Panc1 (cell line): ENCODE results near the gene NKAIN2. TPM values are rescaled to one million over a fixed set of nuclear protein-coding genes. Genes with fewer than 3 reads are reported as not detected.

ENCODE experiments used
- ATAC-seq: fragments of 200-7000 bp; cut with Tn5 transposase; 2 replicates; pipeline ENCODE4 v1.9.1; 2020; ENCODE audit warnings: mild to moderate bottlenecking, moderate library complexity
- BruUV-seq: library from RNA; stranded (reverse); fragments of 400-500 nt; replicated peaks from 2 replicates; lab custom pipeline; 2021; lab: Mats Ljungman, UMichigan
- CTCF ChIA-PET: fragments of 300-600 bp; sonication (Branson Sonifier 250); formaldehyde crosslinking; loops from one replicate; lab custom pipeline; 2022; ENCODE audit warnings: antibody characterized with exemption; lab: Charles Lee
- POLR2A ChIA-PET: fragments of 300-600 bp; sonication (Branson Sonifier 250); formaldehyde crosslinking; loops from one replicate; lab custom pipeline; 2022; ENCODE audit warnings: antibody characterized with exemption; lab: Charles Lee
- DNase-seq: peaks from one replicate; pipeline ENCODE4 v3.0.0-alpha.2; 2010; ENCODE audit warnings: low read depth, low spot score
- H3K27ac ChIP-seq: 2 replicates; pipeline ENCODE4 v1.5.1; 2011; ENCODE audit warnings: mild to moderate bottlenecking, low read length, inconsistent platforms
- H3K27me3 ChIP-seq: fragments of 200-500 bp; sonication (Bioruptor generic); 2 replicates; pipeline ENCODE4 v1.6.0; 2014; ENCODE audit warnings: low read length, inconsistent platforms; ENCODE audit not compliant: control insufficient read depth, insufficient read depth
- H3K36me3 ChIP-seq: fragments of 200-500 bp; sonication (Bioruptor generic); 2 replicates; pipeline ENCODE4 v1.5.1; 2014; ENCODE audit warnings: inconsistent platforms, mild to moderate bottlenecking, low read length, moderate library complexity; ENCODE audit not compliant: control insufficient read depth, insufficient read depth
- H3K4me1 ChIP-seq: 2 replicates; pipeline ENCODE4 v1.5.1; 2011; ENCODE audit warnings: inconsistent platforms, mild to moderate bottlenecking, low read length, moderate library complexity; ENCODE audit not compliant: control insufficient read depth, insufficient read depth
- H3K4me3 ChIP-seq, 2 experiments: 2 replicates each; pipeline ENCODE4 v1.5.1; 2011 to 2012; ENCODE audit warnings: low read depth in 2 of 2, low read length in 2 of 2, mild to moderate bottlenecking in 2 of 2, inconsistent platforms in 1 of 2, moderate library complexity in 1 of 2
- H3K9me3 ChIP-seq: fragments of 200-500 bp; sonication (Bioruptor generic); 2 replicates; pipeline ENCODE4 v1.5.1; 2014; ENCODE audit warnings: low read depth, mild to moderate bottlenecking, inconsistent platforms, low read length, moderate library complexity; ENCODE audit not compliant: control insufficient read depth, insufficient read depth
- POLR2AphosphoS5 ChIP-seq: IDR thresholded peaks from 2 replicates; pipeline ENCODE4 v1.6.1; 2012; ENCODE audit warnings: mild to moderate bottlenecking, low read depth, low read length, moderate library complexity
- SIN3A ChIP-seq: IDR thresholded peaks from 2 replicates; pipeline ENCODE4 v1.6.1; 2012; ENCODE audit warnings: low read depth, mild to moderate bottlenecking, low read length, moderate library complexity, borderline replicate concordance; ENCODE audit not compliant: insufficient read depth
- TCF7L2 ChIP-seq: IDR thresholded peaks from 2 replicates; pipeline ENCODE4 v1.6.1; 2011; ENCODE audit warnings: mild to moderate bottlenecking, low read depth, low read length, inconsistent platforms
- in situ Hi-C: cut with HindIII; loops from 2 replicates; pipeline ENCODE4 v1.10.0; 2016; ENCODE audit warnings: low sequenced_read_pairs, low pct_unique_long_range_greater_than_20kb
- intact Hi-C: fragments of 100-400 bp; cut with micrococcal nuclease; formaldehyde crosslinking; loops from one replicate; pipeline ENCODE4 v1.10.0; 2022; ENCODE audit not compliant: unreplicated experiment
- total RNA-seq: library from RNA; stranded (reverse); gene quantifications from one replicate; pipeline ENCODE4 v1.2.1, GENCODE V29; 2021; ENCODE audit not compliant: unreplicated experiment
- TF ChIP-seq, protein P1 (sequence below): fragments of 450-650 bp; IDR thresholded peaks from 2 replicates; pipeline ENCODE4 v1.5.1; 2017; ENCODE audit warnings: mild to moderate bottlenecking
- TF ChIP-seq, protein P2 (sequence below), 2 experiments: IDR thresholded peaks; 2 replicates each; pipeline ENCODE4 v1.6.1; 2011 to 2012; ENCODE audit warnings: low read depth in 2 of 2, control low read depth in 1 of 2, low read length in 1 of 2, mild to moderate bottlenecking in 1 of 2, moderate library complexity in 1 of 2; ENCODE audit not compliant: insufficient read depth in 1 of 2

Gene NKAIN2
- total RNA-seq, 1 experiment from 2014 or later = 2.6 TPM

DNA sequence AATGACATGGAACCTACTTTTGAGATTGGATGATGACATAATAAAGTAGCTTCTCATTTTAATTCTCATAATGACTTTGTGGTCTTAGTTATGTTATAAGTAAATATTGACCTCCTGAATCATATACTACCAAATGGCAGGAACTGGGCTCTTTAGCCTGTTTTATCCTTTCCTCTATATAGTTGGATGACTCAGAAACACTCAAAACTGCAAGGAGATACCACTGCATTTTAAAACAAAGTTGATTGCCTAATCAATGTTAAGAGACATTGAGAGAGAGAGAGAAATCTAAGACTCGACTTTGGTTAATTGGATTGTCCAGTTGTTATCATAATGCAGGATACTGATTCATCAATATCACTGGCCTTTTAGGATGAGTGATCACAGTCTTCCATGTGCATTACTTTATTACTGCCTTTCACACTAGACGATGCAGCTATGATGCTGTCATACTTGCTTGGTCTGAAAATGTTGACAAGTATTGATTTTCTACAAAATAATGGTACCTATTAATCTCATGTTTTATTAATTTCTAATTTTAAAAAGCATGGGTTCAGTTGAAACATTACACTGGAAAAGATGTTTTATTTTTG is 320.0 kb downstream of the NKAIN2 start:
- ATAC-seq = no peak
- POLR2A ChIA-PET = no interaction called here
- BruUV-seq = no TSS peak
- H3K27me3 ChIP-seq = no peaks in the 10 kb centered on the region
- no peaks in the 10 kb centered on the region; the same call in 1 of the 2 replicates for H3K4me1 ChIP-seq
- no peaks in the 10 kb centered on the region for H3K36me3 ChIP-seq
- H3K27ac ChIP-seq = peak overlapping the region; percentile 5; the same call in 1 of the 2 replicates
- intact Hi-C loops = no loop called here
- no peak overlapping the region for H3K4me3 ChIP-seq
- CTCF ChIA-PET = no interaction called here
- TF ChIP-seq, protein P1, sequence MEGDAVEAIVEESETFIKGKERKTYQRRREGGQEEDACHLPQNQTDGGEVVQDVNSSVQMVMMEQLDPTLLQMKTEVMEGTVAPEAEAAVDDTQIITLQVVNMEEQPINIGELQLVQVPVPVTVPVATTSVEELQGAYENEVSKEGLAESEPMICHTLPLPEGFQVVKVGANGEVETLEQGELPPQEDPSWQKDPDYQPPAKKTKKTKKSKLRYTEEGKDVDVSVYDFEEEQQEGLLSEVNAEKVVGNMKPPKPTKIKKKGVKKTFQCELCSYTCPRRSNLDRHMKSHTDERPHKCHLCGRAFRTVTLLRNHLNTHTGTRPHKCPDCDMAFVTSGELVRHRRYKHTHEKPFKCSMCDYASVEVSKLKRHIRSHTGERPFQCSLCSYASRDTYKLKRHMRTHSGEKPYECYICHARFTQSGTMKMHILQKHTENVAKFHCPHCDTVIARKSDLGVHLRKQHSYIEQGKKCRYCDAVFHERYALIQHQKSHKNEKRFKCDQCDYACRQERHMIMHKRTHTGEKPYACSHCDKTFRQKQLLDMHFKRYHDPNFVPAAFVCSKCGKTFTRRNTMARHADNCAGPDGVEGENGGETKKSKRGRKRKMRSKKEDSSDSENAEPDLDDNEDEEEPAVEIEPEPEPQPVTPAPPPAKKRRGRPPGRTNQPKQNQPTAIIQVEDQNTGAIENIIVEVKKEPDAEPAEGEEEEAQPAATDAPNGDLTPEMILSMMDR = no peak
- no peaks in the 10 kb centered on the region for H3K9me3 ChIP-seq
- DNase-seq = no peak
- in situ Hi-C loops = no loop called here

DNA sequence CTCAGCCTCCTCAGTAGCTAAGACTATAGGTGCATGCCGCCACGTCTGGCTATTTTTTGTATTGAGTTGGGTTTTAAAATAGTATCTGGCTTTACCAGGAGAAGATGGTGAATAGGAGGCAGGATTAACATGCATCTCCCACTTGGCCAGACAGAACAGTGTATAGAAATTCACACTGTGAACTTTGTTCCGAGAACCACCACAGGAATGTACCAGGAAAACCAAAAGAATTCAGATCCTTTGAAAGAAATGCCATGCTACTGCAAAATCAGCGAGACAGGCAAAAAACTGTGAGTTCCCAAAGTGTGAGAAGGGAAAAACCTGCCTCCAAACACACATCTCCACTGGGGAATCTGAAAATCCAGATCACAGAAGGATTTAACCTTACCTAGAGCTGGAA is 327.6 kb downstream of the NKAIN2 start:
- ChIA-PET POLR2A (no interaction called here), CTCF (no interaction called here)
- Histone ChIP-seq H3K4me3 (no peak overlapping the region), H3K27me3 (no peaks in the 10 kb centered on the region), H3K4me1 (no peaks in the 10 kb centered on the region), H3K36me3 (no peaks in the 10 kb centered on the region), H3K9me3 (no peaks in the 10 kb centered on the region), H3K27ac (no peak overlapping the region)
- BruUV-seq = no TSS peak
- DNase-seq (no peak), ATAC-seq (no peak)
- intact Hi-C loops = no loop called here
- in situ Hi-C loops = no loop called here
- TF ChIP-seq, protein P2, sequence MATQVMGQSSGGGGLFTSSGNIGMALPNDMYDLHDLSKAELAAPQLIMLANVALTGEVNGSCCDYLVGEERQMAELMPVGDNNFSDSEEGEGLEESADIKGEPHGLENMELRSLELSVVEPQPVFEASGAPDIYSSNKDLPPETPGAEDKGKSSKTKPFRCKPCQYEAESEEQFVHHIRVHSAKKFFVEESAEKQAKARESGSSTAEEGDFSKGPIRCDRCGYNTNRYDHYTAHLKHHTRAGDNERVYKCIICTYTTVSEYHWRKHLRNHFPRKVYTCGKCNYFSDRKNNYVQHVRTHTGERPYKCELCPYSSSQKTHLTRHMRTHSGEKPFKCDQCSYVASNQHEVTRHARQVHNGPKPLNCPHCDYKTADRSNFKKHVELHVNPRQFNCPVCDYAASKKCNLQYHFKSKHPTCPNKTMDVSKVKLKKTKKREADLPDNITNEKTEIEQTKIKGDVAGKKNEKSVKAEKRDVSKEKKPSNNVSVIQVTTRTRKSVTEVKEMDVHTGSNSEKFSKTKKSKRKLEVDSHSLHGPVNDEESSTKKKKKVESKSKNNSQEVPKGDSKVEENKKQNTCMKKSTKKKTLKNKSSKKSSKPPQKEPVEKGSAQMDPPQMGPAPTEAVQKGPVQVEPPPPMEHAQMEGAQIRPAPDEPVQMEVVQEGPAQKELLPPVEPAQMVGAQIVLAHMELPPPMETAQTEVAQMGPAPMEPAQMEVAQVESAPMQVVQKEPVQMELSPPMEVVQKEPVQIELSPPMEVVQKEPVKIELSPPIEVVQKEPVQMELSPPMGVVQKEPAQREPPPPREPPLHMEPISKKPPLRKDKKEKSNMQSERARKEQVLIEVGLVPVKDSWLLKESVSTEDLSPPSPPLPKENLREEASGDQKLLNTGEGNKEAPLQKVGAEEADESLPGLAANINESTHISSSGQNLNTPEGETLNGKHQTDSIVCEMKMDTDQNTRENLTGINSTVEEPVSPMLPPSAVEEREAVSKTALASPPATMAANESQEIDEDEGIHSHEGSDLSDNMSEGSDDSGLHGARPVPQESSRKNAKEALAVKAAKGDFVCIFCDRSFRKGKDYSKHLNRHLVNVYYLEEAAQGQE (IDR thresholded peaks at IDR 0.05; ENCODE audit: insufficient read depth in 1 of 2, low read depth in 2 of 2, low read length in 1 of 2) = no peak
- TF ChIP-seq POLR2AphosphoS5 = no peak
- TF ChIP-seq, protein P1 = no peak
- no peak for TF ChIP-seq TCF7L2
- TF ChIP-seq SIN3A = no peak
